Measurements from ENCODE around the gene LKAAEAR1.
"Not testable (repeated sequence)": the region's sequence is repeated elsewhere in the genome, so short reads cannot be mapped to it uniquely, and the experiment has no call there.

Gene LKAAEAR1

GRCh38 chr20:64096535-64096934 lies 12.3 kb upstream of the LKAAEAR1 start:
- no peak for DNase-seq

- no peak for DNase-seq
These were observed 11.7 kb upstream of the LKAAEAR1 start for GRCh38 chr20:64095927-64096326.

GRCh38 chr20:64095455-64095854 lies 11.3 kb upstream of the LKAAEAR1 start:
- no peak for DNase-seq

GRCh38 chr20:64093013-64093503 lies 8.9 kb upstream of the LKAAEAR1 start:
- DNase-seq: no peak

GRCh38 chr20:64092258-64093012 lies 8.2 kb upstream of the LKAAEAR1 start:
- no peak for DNase-seq

GRCh38 chr20:64091770-64092169 lies 7.6 kb upstream of the LKAAEAR1 start:
- DNase-seq: no peak

GRCh38 chr20:64091340-64091739 lies 7.1 kb upstream of the LKAAEAR1 start:
- no peak for DNase-seq

GRCh38 chr20:64090165-64090564 lies 6.0 kb upstream of the LKAAEAR1 start:
- DNase-seq: no peak

GRCh38 chr20:64088586-64088985 lies 4.4 kb upstream of the LKAAEAR1 start:
- DNase-seq: not testable (repeated sequence)

GRCh38 chr20:64087226-64087825 lies 3.1 kb upstream of the LKAAEAR1 start:
- not testable (repeated sequence) for DNase-seq

GRCh38 chr20:64086801-64087200 lies 2.6 kb upstream of the LKAAEAR1 start:
- DNase-seq: no peak

- no peak for DNase-seq
These were observed 521 bp upstream of the LKAAEAR1 start for GRCh38 chr20:64084685-64085152.

- peak; percentile 41 for DNase-seq
These were observed 807 bp downstream of the LKAAEAR1 start for GRCh38 chr20:64083378-64083803.

GRCh38 chr20:64082820-64083377 lies 1.3 kb downstream of the LKAAEAR1 start:
- DNase-seq: no peak

GRCh38 chr20:64082126-64082731 lies 2.0 kb downstream of the LKAAEAR1 start:
- DNase-seq: no peak

GRCh38 chr20:64081624-64081964 lies 2.6 kb downstream of the LKAAEAR1 start:
- DNase-seq: no peak

GRCh38 chr20:64080813-64081623 lies 3.2 kb downstream of the LKAAEAR1 start:
- DNase-seq: no peak

GRCh38 chr20:64080013-64080812 lies 4.0 kb downstream of the LKAAEAR1 start, which contains the start of gene OPRL1:
Gene OPRL1 (plus strand): TSS chr20:64080082. CDS start chr20:64092721, 12,639 bp downstream.
- peak; percentile 42 for DNase-seq

GRCh38 chr20:64079273-64080012 lies 4.8 kb downstream of the LKAAEAR1 start, which contains the start of gene RGS19:
Gene RGS19 (minus strand): TSS chr20:64079518. CDS start chr20:64076886, 2,632 bp downstream.
- DNase-seq: peak; percentile 54

- no peak for DNase-seq
These were observed 5.3 kb downstream of the LKAAEAR1 start for GRCh38 chr20:64078934-64079272.
